Stimulated activated CD8-positive, alpha-beta memory T cell treated with anti-CD3 and anti-CD28 coated beads, Interleukin-15, amount 100 ng/mL, for 4 hours (primary cell): ENCODE measurements around the gene DNAJC5.
"Not testable (repeated sequence)": the region's sequence is repeated elsewhere in the genome, so short reads cannot be mapped to it uniquely, and the experiment has no call there.

Experiments
- DNase-seq, 2 donors: peaks; one replicate each; pipeline ENCODE4 v3.0.0-alpha.2; 2020; ENCODE audit warnings: low read depth in 2 of 2

The DNAJC5 gene

DNA sequence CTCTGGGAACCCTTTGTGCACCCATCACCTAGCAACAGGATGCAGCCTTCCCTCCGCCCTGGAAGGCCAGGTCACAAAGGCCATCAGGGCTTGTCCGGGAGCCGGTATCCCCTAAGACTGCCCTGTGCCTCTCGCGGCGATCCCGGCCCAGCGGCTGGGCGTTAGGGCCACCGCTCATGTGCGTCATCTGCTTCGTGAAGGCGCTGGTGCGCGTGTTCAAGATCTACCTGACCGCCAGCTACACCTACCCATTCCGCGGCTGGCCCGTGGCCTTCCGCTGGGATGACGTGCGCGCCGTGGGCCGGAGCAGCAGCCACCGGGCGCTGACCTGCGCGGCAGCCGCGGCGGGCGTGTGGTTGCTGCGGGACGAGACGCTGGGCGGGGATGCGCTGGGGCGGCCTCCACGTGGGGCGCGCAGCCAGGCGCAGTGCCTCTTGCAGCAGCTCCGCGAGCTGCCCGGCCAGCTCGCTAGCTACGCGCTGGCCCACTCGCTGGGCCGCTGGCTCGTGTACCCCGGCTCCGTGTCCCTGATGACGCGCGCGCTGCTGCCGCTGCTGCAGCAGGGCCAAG is 33.5 kb upstream of the DNAJC5 start, which contains the start of gene ABHD16B:
ABHD16B (plus strand) TSS at position 134 of the 570 bp plus-strand sequence; CDS start at position 177, 43 bp downstream.
- no peak for DNase-seq

GRCh38 chr20:63861981-63862901 is 32.7 kb upstream of the DNAJC5 start:
- no peak for DNase-seq

DNA sequence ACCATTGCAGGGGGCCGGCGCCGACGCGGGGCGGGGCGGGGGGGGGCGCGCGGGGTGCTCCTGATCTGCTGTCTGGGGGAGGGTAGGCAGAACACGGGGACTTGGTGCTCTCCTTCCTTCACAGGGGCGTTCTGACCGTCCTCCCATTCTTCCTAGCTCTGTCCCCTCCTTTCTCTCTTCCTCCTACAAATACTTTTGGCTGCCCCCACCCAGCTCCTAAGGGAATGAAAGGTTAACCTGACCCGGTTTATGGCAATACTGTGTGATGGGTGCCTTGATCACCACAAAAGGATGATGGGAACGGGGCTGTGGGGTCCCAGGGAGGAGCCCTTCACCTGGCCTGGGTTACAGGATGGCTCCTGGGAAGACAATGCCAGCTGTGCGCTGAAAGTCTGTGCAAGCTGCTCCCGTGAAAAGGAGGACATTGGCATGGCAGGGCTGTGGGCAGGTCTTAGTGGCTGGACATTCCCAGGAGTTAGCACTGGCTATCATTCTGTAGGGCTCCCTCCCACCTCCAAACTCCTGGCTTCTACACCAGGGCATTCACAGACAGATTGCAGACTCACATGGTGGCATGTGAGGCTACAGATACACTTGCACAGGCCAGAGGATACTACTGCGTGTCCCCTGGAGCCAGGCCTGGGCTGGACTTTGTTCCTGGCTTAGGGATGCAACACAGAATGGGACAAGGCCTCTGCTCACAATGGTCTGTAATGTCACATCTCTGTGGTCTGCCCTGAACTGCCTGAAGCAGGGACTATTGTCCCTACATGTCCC is 31.7 kb upstream of the DNAJC5 start:
- no peak for DNase-seq

- DNase-seq: peak; percentile 59 to 65
Measured at GRCh38 chr20:63863798-63864544, 31.0 kb upstream of the DNAJC5 start.

DNA sequence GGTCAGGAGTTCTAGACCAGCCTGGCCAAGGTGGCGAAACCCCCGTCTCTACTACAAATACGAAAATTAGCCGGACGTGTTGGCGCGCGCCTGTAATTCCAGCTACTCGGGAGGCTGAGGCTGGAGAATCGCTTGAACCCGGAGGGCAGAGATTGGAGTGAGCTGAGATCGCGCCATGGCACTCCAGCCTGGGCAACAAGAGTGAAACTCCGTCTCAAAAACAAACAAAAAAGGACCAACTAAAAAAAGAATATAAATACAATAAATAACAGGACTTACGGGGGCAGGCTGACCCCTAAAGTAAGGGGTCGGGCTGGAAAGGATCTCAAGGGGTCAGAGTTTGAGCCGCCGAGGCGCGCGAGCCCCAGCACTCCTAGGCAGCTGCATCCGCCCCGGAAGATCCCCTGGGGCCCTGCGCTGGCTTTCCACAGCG is 30.4 kb upstream of the DNAJC5 start:
- DNase-seq: no peak

DNA sequence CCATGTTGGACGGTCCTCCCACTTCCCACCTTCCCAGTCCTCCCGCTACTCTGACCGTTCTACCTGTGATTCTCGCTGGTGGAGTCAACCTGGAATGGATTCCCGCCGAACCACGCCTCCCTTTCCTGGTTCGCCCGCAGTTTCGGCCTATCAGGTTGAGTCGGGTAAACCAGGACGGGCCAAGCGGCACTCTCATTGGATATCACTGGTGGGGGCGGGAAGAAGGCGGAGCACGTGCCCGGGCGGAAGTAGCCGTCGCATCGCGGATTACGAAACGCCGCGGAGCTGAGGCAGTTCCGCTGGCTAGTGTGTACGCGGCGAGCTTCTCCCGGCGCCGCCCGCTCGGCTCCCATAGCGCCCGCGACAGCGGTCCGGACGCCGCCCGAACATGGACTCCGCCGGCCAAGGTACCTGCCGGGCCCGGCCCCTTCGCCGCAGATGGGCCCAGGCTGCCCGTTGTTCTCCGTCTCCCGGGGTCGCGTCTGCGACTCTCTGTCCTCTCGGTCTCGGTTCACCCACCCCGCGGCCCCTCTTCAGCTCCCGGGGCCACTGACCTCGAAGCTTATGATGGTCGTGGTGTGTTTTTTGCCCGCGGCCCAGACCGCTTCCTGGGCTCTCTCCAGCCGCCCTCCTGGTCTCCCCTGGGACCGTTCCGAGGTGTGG is 29.8 kb upstream of the DNAJC5 start, which contains the start of gene TPD52L2:
TPD52L2 (plus strand) TSS at position 293 of the 663 bp plus-strand sequence; CDS start at position 389, 96 bp downstream.
- peak; percentile 94 to 96 for DNase-seq

GRCh38 chr20:63867042-63867441 is 27.9 kb upstream of the DNAJC5 start:
- not testable (repeated sequence) for DNase-seq

- no peak for DNase-seq
Measured at GRCh38 chr20:63868264-63868663, 26.7 kb upstream of the DNAJC5 start.

GRCh38 chr20:63873477-63873971 is 21.4 kb upstream of the DNAJC5 start:
- no peak for DNase-seq

DNA sequence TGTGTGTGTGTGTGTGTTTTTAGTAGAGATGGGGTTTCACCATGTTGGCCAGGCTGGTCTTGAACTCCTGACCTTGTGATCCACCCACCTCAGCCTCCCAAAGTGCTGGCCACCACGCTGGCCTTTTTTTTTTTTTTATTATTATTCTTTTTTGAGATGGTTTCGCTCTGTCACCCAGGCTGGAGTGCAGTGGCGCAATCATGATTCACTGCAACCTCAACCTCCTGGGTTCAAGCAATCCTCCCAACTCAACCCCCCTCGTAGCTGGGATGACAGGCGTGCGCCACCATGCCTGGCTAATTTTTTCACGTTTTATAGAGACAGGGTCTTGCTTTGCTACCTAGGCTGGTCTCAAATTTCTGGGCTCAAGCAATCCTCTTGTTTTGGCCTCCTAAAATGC is 20.7 kb upstream of the DNAJC5 start:
- not testable (repeated sequence) for DNase-seq

- no peak for DNase-seq
Measured at GRCh38 chr20:63876489-63877036, 18.4 kb upstream of the DNAJC5 start.

GRCh38 chr20:63877755-63878470 is 17.0 kb upstream of the DNAJC5 start:
- no peak for DNase-seq

DNA sequence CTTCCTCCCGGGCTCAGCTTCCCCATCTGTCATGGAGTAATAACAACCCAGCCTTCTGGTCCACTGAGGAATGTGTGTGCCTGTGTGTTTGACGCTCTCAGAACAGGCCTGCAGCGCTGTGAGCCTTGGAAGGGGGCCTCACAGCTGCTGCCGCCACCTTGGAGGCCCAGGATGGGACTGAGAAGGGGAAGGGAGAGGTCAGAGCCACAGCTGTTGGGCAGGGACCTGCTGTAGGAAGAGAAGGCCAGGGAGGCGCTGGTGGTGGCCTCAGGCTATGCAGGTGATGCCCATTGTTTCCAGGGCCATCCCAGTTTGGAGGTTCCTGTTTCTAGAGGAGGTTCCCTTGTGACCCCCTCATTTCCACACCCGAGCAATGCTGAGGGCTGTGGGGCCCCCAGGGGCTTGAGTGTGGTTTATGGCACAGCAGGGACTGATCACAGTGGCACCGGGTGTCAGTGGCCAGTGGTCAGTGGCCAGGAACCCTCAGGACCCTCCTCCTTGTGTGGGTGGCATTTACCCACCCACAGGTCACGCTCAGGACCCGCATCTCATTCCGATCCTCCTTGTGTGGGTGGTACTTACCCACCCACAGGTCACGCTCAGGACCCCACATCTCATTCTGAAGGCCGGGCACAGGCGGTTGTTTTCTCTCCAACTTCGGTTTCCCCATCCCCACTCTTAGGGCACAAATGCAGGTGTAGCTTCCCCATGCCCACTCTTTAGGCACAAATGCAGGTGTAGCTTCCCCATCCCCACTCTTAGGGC is 15.8 kb upstream of the DNAJC5 start:
- no peak for DNase-seq

GRCh38 chr20:63880901-63881300 is 14.0 kb upstream of the DNAJC5 start:
- not testable (repeated sequence) for DNase-seq

- no peak for DNase-seq
Measured at GRCh38 chr20:63881451-63882226, 13.3 kb upstream of the DNAJC5 start.

GRCh38 chr20:63882257-63883200 is 12.4 kb upstream of the DNAJC5 start:
- no peak for DNase-seq

DNA sequence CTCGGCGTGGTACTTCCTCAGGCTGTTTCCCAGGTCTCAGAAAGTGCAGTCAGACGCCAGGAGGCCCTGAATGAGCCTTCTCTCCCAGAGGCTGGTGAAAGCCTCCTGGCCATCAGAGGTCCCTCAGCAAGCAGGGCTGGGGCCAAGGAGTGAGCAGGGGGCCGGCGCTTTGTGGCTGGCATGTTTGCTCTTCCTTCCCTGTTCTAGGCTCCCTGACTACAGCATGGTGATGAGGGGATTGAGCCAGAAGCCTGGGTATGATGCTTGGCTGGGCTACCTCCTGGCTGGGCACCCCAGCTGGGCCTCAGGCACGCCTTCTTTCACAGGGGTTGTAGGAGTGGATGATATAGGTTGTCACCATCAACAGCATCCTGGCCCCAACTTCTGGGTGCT is 11.7 kb upstream of the DNAJC5 start:
- no peak for DNase-seq
